Pulmonary artery endothelial cell (primary cell): ENCODE measurements around the gene MGARP. TPM values are rescaled to one million over a fixed set of nuclear protein-coding genes. Genes with fewer than 3 reads are reported as not detected.
"Not testable (repeated sequence)": the region's sequence is repeated elsewhere in the genome, so short reads cannot be mapped to it uniquely, and the experiment has no call there.

Experiments used
- DNase-seq: peaks from one replicate; pipeline ENCODE4 v3.0.0-alpha.2; 2011; ENCODE audit warnings: low read depth, low spot score
- total RNA-seq: library from RNA; depleted of rRNA; stranded (reverse); fragments of >200 nt; gene quantifications from 2 replicates; pipeline ENCODE4 v1.2.3, GENCODE V29; 2014

Gene MGARP
- 55.8 and 57.2 TPM in 2 replicates for total RNA-seq

GRCh38 chr4:139279760-139280620 is at the start of gene MGARP:
TSS of gene MGARP (minus strand) at chr4:139280225. CDS start at chr4:139280158, 67 bp downstream.
- DNase-seq = no peak

GRCh38 chr4:139329665-139330200 is 49.7 kb upstream of the MGARP start:
- DNase-seq = no peak

- DNase-seq = no peak
Observed at GRCh38 chr4:139324620-139325019, 44.6 kb upstream of the MGARP start.

- DNase-seq = not testable (repeated sequence)
Observed at GRCh38 chr4:139322541-139322940, 42.5 kb upstream of the MGARP start.

GRCh38 chr4:139322070-139322469 is 42.0 kb upstream of the MGARP start:
- DNase-seq = not testable (repeated sequence)

GRCh38 chr4:139319571-139319970 is 39.5 kb upstream of the MGARP start:
- no peak for DNase-seq

GRCh38 chr4:139317635-139318034 is 37.6 kb upstream of the MGARP start:
- DNase-seq = no peak

- no peak for DNase-seq
Observed at GRCh38 chr4:139316733-139317132, 36.7 kb upstream of the MGARP start.

- no peak for DNase-seq
Observed at GRCh38 chr4:139315221-139315675, 35.2 kb upstream of the MGARP start.

GRCh38 chr4:139314047-139314800 is 34.2 kb upstream of the MGARP start:
- no peak for DNase-seq

GRCh38 chr4:139313414-139313813 is 33.4 kb upstream of the MGARP start:
- DNase-seq = not testable (repeated sequence)

GRCh38 chr4:139312552-139313332 is 32.7 kb upstream of the MGARP start:
- DNase-seq = no peak

GRCh38 chr4:139311909-139312308 is 31.9 kb upstream of the MGARP start:
- no peak for DNase-seq

GRCh38 chr4:139304920-139305319 is 24.9 kb upstream of the MGARP start:
- DNase-seq = no peak

GRCh38 chr4:139301821-139302611 is 22.0 kb upstream of the MGARP start, which contains the start of gene NDUFC1:
TSS of gene NDUFC1 (minus strand) at chr4:139302477. CDS start at chr4:139295798, 6,679 bp downstream.
- no peak for DNase-seq

- DNase-seq = peak; percentile 93
Observed at GRCh38 chr4:139301113-139301820, 21.2 kb upstream of the MGARP start, which contains the start of gene NAA15. TSS of gene NAA15 (plus strand) at chr4:139301505. CDS start at chr4:139301778, 273 bp downstream.

GRCh38 chr4:139300431-139301112 is 20.5 kb upstream of the MGARP start:
- DNase-seq = no peak

- DNase-seq = no peak
Observed at GRCh38 chr4:139299536-139299935, 19.5 kb upstream of the MGARP start.

- no peak for DNase-seq
Observed at GRCh38 chr4:139297001-139297410, 17.0 kb upstream of the MGARP start.
